Activated CD4-positive, alpha-beta memory T cell treated with anti-CD3 and anti-CD28 coated beads for 36 hours (primary cell): ENCODE data around the gene KANSL1. TPM values are rescaled to one million over a fixed set of nuclear protein-coding genes. Genes with fewer than 3 reads are reported as not detected.
A peak's percentile ranks its signal among the peaks of the same experiment; 100 is the strongest.

ENCODE experiments used
- CTCF ChIA-PET: fragments of 350-600 bp; sonication (Branson Sonifier 250); formaldehyde crosslinking; loops from one replicate; lab custom pipeline; 2021; ENCODE audit warnings: antibody characterized with exemption, inconsistent platforms; lab: Charles Lee
- POLR2A ChIA-PET: fragments of 350-600 bp; sonication (Branson Sonifier 250); formaldehyde crosslinking; loops from one replicate; lab custom pipeline; 2021; ENCODE audit warnings: antibody characterized with exemption; lab: Charles Lee
- DNase-seq: peaks from one replicate; pipeline ENCODE4 v3.0.0-alpha.2; 2020
- H3K27ac Mint-ChIP-seq: one replicate; pipeline ENCODE4 v1.8.0; 2021; ENCODE audit warnings: mixed read lengths
- H3K27me3 Mint-ChIP-seq: one replicate; pipeline ENCODE4 v1.8.0; 2021; ENCODE audit warnings: mixed read lengths
- H3K36me3 Mint-ChIP-seq: one replicate; pipeline ENCODE4 v1.8.0; 2021; ENCODE audit warnings: mixed read lengths
- H3K4me1 Mint-ChIP-seq: one replicate; pipeline ENCODE4 v1.8.0; 2021; ENCODE audit warnings: low read depth, mixed read lengths
- H3K4me3 Mint-ChIP-seq: one replicate; pipeline ENCODE4 v1.8.0; 2021; ENCODE audit warnings: mild to moderate bottlenecking, mixed read lengths
- H3K9me3 Mint-ChIP-seq: one replicate; pipeline ENCODE4 v1.8.0; 2021; ENCODE audit warnings: mixed read lengths
- intact Hi-C: fragments of 100-400 bp; cut with micrococcal nuclease; formaldehyde crosslinking; loops from one replicate; pipeline ENCODE4 v1.15.1; 2023
- total RNA-seq, 2 experiments: library from RNA; stranded (reverse); gene quantifications; one replicate each; pipeline ENCODE4 v1.2.3, GENCODE V29; 2021

KANSL1 gene
- total RNA-seq, 2 experiments from 2014 or later, result 57.3 to 63.8 TPM

- H3K27ac Mint-ChIP-seq, result no peak overlapping the region
- no peak overlapping the region for H3K4me3 Mint-ChIP-seq
- H3K9me3 Mint-ChIP-seq, result no peaks in the 10 kb centered on the region
- peaks cover 33% of the 10 kb centered on the region for H3K36me3 Mint-ChIP-seq
- ChIA-PET POLR2A (no interaction called here), CTCF (interaction anchor here (0.7 to 5.0 kb wide), 8 partner anchors 12 to 168 kb away, joined by 3 to 70 read pairs (median 22); partner anchors contain the start of gene KANSL1)
- DNase-seq, result no peak
- intact Hi-C loops, result no loop called here
- H3K27me3 Mint-ChIP-seq, result no peaks in the 10 kb centered on the region
- H3K4me1 Mint-ChIP-seq, result peaks cover 21% of the 10 kb centered on the region
Measured at GRCh38 chr17:46045639-46046038, 147.6 kb downstream of the KANSL1 start.

GRCh38 chr17:46044989-46045388 is 148.2 kb downstream of the KANSL1 start:
- Mint-ChIP-seq H3K9me3 (no peaks in the 10 kb centered on the region), H3K4me3 (no peak overlapping the region), H3K27me3 (no peaks in the 10 kb centered on the region), H3K4me1 (peaks cover 18% of the 10 kb centered on the region), H3K36me3 (peaks cover 26% of the 10 kb centered on the region), H3K27ac (no peak overlapping the region)
- CTCF ChIA-PET, result interaction anchor here (0.5 to 5.0 kb wide), 38 partner anchors 9 to 470 kb away, joined by 3 to 70 read pairs (median 5); partner anchors contain the start of gene KANSL1
- POLR2A ChIA-PET, result interaction anchor here (0.6 kb wide), 1 partner anchor 50 kb away, joined by 5 read pairs; no protein-coding TSS in a partner anchor
- no peak for DNase-seq
- intact Hi-C loops, result no loop called here

- intact Hi-C loops, result no loop called here
- H3K4me3 Mint-ChIP-seq, result no peak overlapping the region
- peak; percentile 62 for DNase-seq
- ChIA-PET CTCF (interaction anchor here (0.5 to 5.0 kb wide), 44 partner anchors 8 to 469 kb away, joined by 3 to 70 read pairs (median 4); partner anchors contain the start of genes KANSL1 and MAPT), POLR2A (no interaction called here)
- no peak overlapping the region for H3K27ac Mint-ChIP-seq
- no peaks in the 10 kb centered on the region for H3K27me3 Mint-ChIP-seq
- H3K9me3 Mint-ChIP-seq, result no peaks in the 10 kb centered on the region
- H3K4me1 Mint-ChIP-seq, result peaks cover 18% of the 10 kb centered on the region
- peaks cover 26% of the 10 kb centered on the region for H3K36me3 Mint-ChIP-seq
Measured at GRCh38 chr17:46044286-46044928, 148.8 kb downstream of the KANSL1 start.

GRCh38 chr17:46043606-46044005 is 149.6 kb downstream of the KANSL1 start:
- Mint-ChIP-seq H3K4me1 (peaks cover 18% of the 10 kb centered on the region), H3K27me3 (no peaks in the 10 kb centered on the region), H3K9me3 (no peaks in the 10 kb centered on the region), H3K27ac (no peak overlapping the region), H3K36me3 (peaks cover 26% of the 10 kb centered on the region), H3K4me3 (no peak overlapping the region)
- DNase-seq, result no peak
- CTCF ChIA-PET, result interaction anchor here (0.8 to 5.0 kb wide), 32 partner anchors 7 to 468 kb away, joined by 3 to 70 read pairs (median 6); partner anchors contain the start of gene KANSL1
- intact Hi-C loops, result no loop called here
- POLR2A ChIA-PET, result interaction anchor here (0.6 kb wide), 2 partner anchors 45 to 718 kb away, joined by 3 to 4 read pairs; no protein-coding TSS in a partner anchor

GRCh38 chr17:46042925-46043324 is 150.3 kb downstream of the KANSL1 start:
- H3K27ac Mint-ChIP-seq, result no peak overlapping the region
- CTCF ChIA-PET, result interaction anchor here (0.9 to 5.0 kb wide), 4 partner anchors 10 to 173 kb away, joined by 3 to 70 read pairs (median 29); no protein-coding TSS in a partner anchor
- intact Hi-C loops, result no loop called here
- H3K9me3 Mint-ChIP-seq, result no peaks in the 10 kb centered on the region
- DNase-seq, result no peak
- H3K4me1 Mint-ChIP-seq, result peaks cover 18% of the 10 kb centered on the region
- POLR2A ChIA-PET, result no interaction called here
- no peak overlapping the region for H3K4me3 Mint-ChIP-seq
- no peaks in the 10 kb centered on the region for H3K27me3 Mint-ChIP-seq
- peaks cover 32% of the 10 kb centered on the region for H3K36me3 Mint-ChIP-seq

GRCh38 chr17:46042246-46042645 is 151.0 kb downstream of the KANSL1 start:
- CTCF ChIA-PET, result interaction anchor here (0.9 to 5.0 kb wide), 4 partner anchors 9 to 174 kb away, joined by 3 to 70 read pairs (median 29); no protein-coding TSS in a partner anchor
- DNase-seq, result no peak
- POLR2A ChIA-PET, result no interaction called here
- Mint-ChIP-seq H3K36me3 (peaks cover 32% of the 10 kb centered on the region), H3K27me3 (no peaks in the 10 kb centered on the region), H3K27ac (no peak overlapping the region), H3K4me3 (no peak overlapping the region), H3K4me1 (peaks cover 18% of the 10 kb centered on the region), H3K9me3 (no peaks in the 10 kb centered on the region)
- intact Hi-C loops, result no loop called here

GRCh38 chr17:46039592-46040186 is 153.5 kb downstream of the KANSL1 start:
- CTCF ChIA-PET, result interaction anchor here (1.8 to 2.2 kb wide), 2 partner anchors 154 to 173 kb away, joined by 6 to 7 read pairs; partner anchors contain the start of gene KANSL1
- Mint-ChIP-seq H3K27ac (no peak overlapping the region), H3K36me3 (peaks cover 25% of the 10 kb centered on the region), H3K27me3 (no peaks in the 10 kb centered on the region), H3K4me3 (no peak overlapping the region), H3K4me1 (peaks cover 18% of the 10 kb centered on the region), H3K9me3 (no peaks in the 10 kb centered on the region)
- intact Hi-C loops, result no loop called here
- no peak for DNase-seq
- POLR2A ChIA-PET, result interaction anchor here (0.9 kb wide), 1 partner anchor 29 kb away, joined by 3 read pairs; no protein-coding TSS in a partner anchor

DNA sequence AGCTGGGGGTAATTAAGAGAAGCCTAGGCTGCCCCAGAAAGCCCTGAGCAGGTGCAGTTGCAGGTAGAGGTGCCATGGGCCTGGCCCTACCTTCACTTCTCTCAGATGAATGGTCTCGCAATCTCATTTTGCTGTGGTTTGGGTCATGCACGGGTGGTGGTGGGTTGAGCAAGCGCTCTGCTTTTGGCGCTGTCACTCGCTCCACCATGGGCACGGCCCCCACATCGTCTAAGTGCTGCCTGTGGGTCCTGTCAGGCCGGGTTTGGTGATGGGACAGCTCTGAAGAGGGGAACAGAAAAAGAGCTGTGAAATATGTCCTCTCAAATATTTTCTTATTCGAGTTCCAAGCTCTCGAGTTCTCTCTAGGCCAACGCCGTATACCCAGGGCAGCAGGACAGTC is 154.3 kb downstream of the KANSL1 start:
- intact Hi-C loops, result no loop called here
- Mint-ChIP-seq H3K27me3 (no peaks in the 10 kb centered on the region), H3K36me3 (peaks cover 27% of the 10 kb centered on the region), H3K4me3 (no peak overlapping the region), H3K27ac (no peak overlapping the region), H3K4me1 (peaks cover 13% of the 10 kb centered on the region), H3K9me3 (no peaks in the 10 kb centered on the region)
- no peak for DNase-seq
- CTCF ChIA-PET, result interaction anchor here (1.0 to 2.2 kb wide), 5 partner anchors 19 to 174 kb away, joined by 3 to 7 read pairs (median 4); partner anchors contain the start of gene KANSL1
- POLR2A ChIA-PET, result interaction anchor here (0.9 kb wide), 1 partner anchor 30 kb away, joined by 3 read pairs; no protein-coding TSS in a partner anchor

GRCh38 chr17:46038414-46038813 is 154.8 kb downstream of the KANSL1 start:
- intact Hi-C loops, result no loop called here
- Mint-ChIP-seq H3K4me1 (peaks cover 13% of the 10 kb centered on the region), H3K27ac (no peak overlapping the region), H3K9me3 (no peaks in the 10 kb centered on the region), H3K27me3 (no peaks in the 10 kb centered on the region), H3K36me3 (peaks cover 25% of the 10 kb centered on the region), H3K4me3 (no peak overlapping the region)
- CTCF ChIA-PET, result interaction anchor here (1.0 to 2.2 kb wide), 4 partner anchors 20 to 175 kb away, joined by 3 to 7 read pairs (median 4); partner anchors contain the start of gene KANSL1
- DNase-seq, result no peak
- POLR2A ChIA-PET, result no interaction called here

- ChIA-PET POLR2A (no interaction called here), CTCF (interaction anchor here (1.0 to 2.2 kb wide), 4 partner anchors 21 to 175 kb away, joined by 3 to 7 read pairs (median 4); partner anchors contain the start of gene KANSL1)
- H3K36me3 Mint-ChIP-seq, result peaks cover 30% of the 10 kb centered on the region
- H3K9me3 Mint-ChIP-seq, result no peaks in the 10 kb centered on the region
- H3K4me1 Mint-ChIP-seq, result peaks cover 13% of the 10 kb centered on the region
- H3K27ac Mint-ChIP-seq, result no peak overlapping the region
- no peaks in the 10 kb centered on the region for H3K27me3 Mint-ChIP-seq
- DNase-seq, result no peak
- no peak overlapping the region for H3K4me3 Mint-ChIP-seq
- intact Hi-C loops, result no loop called here
Measured at GRCh38 chr17:46037722-46038255, 155.4 kb downstream of the KANSL1 start.

DNA sequence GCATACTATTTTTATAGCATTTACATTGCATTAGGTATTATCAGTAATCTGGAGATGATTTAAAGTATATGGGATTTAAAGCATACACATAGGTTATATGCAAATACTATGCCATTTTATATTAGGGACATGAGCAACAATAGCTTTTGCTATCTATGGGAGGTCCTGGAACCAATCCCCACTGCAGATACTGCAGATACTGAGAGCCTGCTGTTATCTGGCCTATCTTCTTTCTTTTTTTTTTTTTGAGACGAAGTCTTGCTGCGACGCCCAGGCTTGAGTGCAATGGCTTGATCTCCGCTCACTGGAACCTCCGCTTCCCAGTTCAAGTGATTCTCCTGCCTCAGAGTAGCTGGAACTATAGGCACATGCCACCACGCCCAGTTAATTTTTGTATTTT is 156.7 kb downstream of the KANSL1 start:
- Mint-ChIP-seq H3K27ac (no peak overlapping the region), H3K4me1 (peaks cover 13% of the 10 kb centered on the region), H3K36me3 (peaks cover 36% of the 10 kb centered on the region), H3K4me3 (no peak overlapping the region), H3K9me3 (no peaks in the 10 kb centered on the region), H3K27me3 (no peaks in the 10 kb centered on the region)
- ChIA-PET CTCF (interaction anchor here (0.8 to 1.9 kb wide), 3 partner anchors 8 to 176 kb away, joined by 4 read pairs; partner anchors contain the start of gene KANSL1), POLR2A (interaction anchor here (0.6 kb wide), 1 partner anchor 238 kb away, joined by 3 read pairs; no protein-coding TSS in a partner anchor)
- intact Hi-C loops, result no loop called here
- no peak for DNase-seq
